GM12878 (cell line): ENCODE measurements around the gene ZSCAN22.

Experiments used
- CHD2 ChIP-seq: IDR thresholded peaks from 2 replicates; pipeline ENCODE4 v1.6.1; 2011; ENCODE audit warnings: low read depth, low read length, improper control_type of control experiment, borderline replicate concordance
- CTCF ChIP-seq, 3 experiments: IDR thresholded peaks in 2 of 3; conservative IDR thresholded peaks in 1 of 3; 2 replicates each; pipeline ENCODE4 v1.5.1; 2011; ENCODE audit warnings: low read depth in 3 of 3, low read length in 3 of 3, mild to moderate bottlenecking in 3 of 3, control low read depth in 2 of 3, moderate library complexity in 2 of 3, inconsistent platforms in 1 of 3, mixed read lengths in 1 of 3; ENCODE audit not compliant: control insufficient read depth in 2 of 3, insufficient read depth in 1 of 3; ENCODE audit errors: extremely low read depth in 1 of 3
- EZH2 ChIP-seq: IDR thresholded peaks from 2 replicates; pipeline ENCODE4 v1.6.1; 2012; ENCODE audit warnings: low read depth, mild to moderate bottlenecking, control low read depth, inconsistent platforms, low read length, borderline replicate concordance; ENCODE audit not compliant: control insufficient read depth
- POLR2A ChIP-seq: IDR thresholded peaks from 2 replicates; pipeline ENCODE4 v1.6.1; 2011; ENCODE audit warnings: low read depth, mild to moderate bottlenecking, low read length
- REST ChIP-seq: IDR thresholded peaks from 2 replicates; pipeline ENCODE4 v1.6.1; 2012; ENCODE audit warnings: mild to moderate bottlenecking, low read depth, low read length
- SREBF2 ChIP-seq: IDR thresholded peaks from 2 replicates; pipeline ENCODE4 v1.6.1; 2012; ENCODE audit warnings: mild to moderate bottlenecking, low read length

GRCh38 chr19:58305065-58305931 is 21.5 kb upstream of the ZSCAN22 start, which contains the start of gene ERVK3-1:
- TF ChIP-seq CTCF (IDR thresholded peaks at IDR 0.05 in 2 of 3, conservative IDR thresholded peaks at IDR 0.05 in 1 of 3; ENCODE audit: control insufficient read depth in 2 of 3, extremely low read depth in 1 of 3, insufficient read depth in 1 of 3, low read depth in 3 of 3, low read length in 3 of 3) = no peak
- TF ChIP-seq SREBF2 = no peak
- TF ChIP-seq POLR2A = peak; percentile 100
- TF ChIP-seq EZH2 = no peak
- no peak for TF ChIP-seq REST
- TF ChIP-seq CHD2 = peak; percentile 76
